CD14-positive monocyte (primary cell): ENCODE measurements around the gene RTRAF. TPM values are rescaled to one million over a fixed set of nuclear protein-coding genes. Genes with fewer than 3 reads are reported as not detected.

Experiments used
- DNase-seq, 3 donors: peaks; one replicate each; pipeline ENCODE4 v3.0.0-alpha.2; 2011 to 2022
- H2AFZ ChIP-seq: 2 replicates; pipeline ENCODE4 v1.6.0; 2012; ENCODE audit warnings: mild to moderate bottlenecking, low read depth, low read length, inconsistent platforms; ENCODE audit not compliant: insufficient read depth, poor library complexity, severe bottlenecking
- H3K27ac ChIP-seq, 2 donors: 1 replicate in 1 of 2; 2 replicates in 1 of 2; pipeline ENCODE4 v1.5.1; 2012 to 2013; ENCODE audit warnings: low read length in 2 of 2, control low read depth in 1 of 2, inconsistent platforms in 1 of 2, low read depth in 1 of 2, mild to moderate bottlenecking in 1 of 2
- H3K27me3 ChIP-seq, 2 donors: one replicate each; pipeline versions ENCODE4 v1.6.0 to v1.6.1; 2011 to 2013; ENCODE audit warnings: low read length in 2 of 2; ENCODE audit not compliant: control insufficient read depth in 2 of 2, insufficient read depth in 2 of 2
- H3K36me3 ChIP-seq, 2 donors: replicated peaks in 1 of 2; 1 replicate in 1 of 2; 2 replicates in 1 of 2; pipeline versions ENCODE4 v1.5.1 to v1.6.1; 2012 to 2013; ENCODE audit warnings: low read length in 2 of 2, control low read depth in 1 of 2, inconsistent platforms in 1 of 2, mild to moderate bottlenecking in 1 of 2; ENCODE audit not compliant: insufficient read depth in 2 of 2, control insufficient read depth in 1 of 2
- H3K4me1 ChIP-seq, 2 donors: 1 replicate in 1 of 2; 2 replicates in 1 of 2; pipeline versions ENCODE4 v1.5.1 to v1.6.1; 2012 to 2013; ENCODE audit warnings: low read length in 2 of 2, control low read depth in 1 of 2, inconsistent platforms in 1 of 2, mild to moderate bottlenecking in 1 of 2, moderate library complexity in 1 of 2; ENCODE audit not compliant: insufficient read depth in 2 of 2, control insufficient read depth in 1 of 2
- H3K4me2 ChIP-seq: replicated peaks from 2 replicates; pipeline ENCODE3; 2012; ENCODE audit warnings: low read length, moderate library complexity, mild to moderate bottlenecking; ENCODE audit not compliant: poor library complexity, severe bottlenecking; ENCODE audit errors: extremely low read depth
- H3K4me3 ChIP-seq, 3 experiments: fragments of 200-600 bp in 1 of 3; sonication (generic) in 1 of 3; replicated peaks in 1 of 3; 1 replicate in 2 of 3; 2 replicates in 1 of 3; pipeline ENCODE4 v1.5.1; 2011 to 2013; ENCODE audit warnings: low read length in 3 of 3, mild to moderate bottlenecking in 3 of 3, control low read depth in 2 of 3, low read depth in 2 of 3, inconsistent platforms in 1 of 3, moderate library complexity in 1 of 3
- H3K79me2 ChIP-seq: 2 replicates; pipeline ENCODE4 v1.6.0; 2012; ENCODE audit warnings: mild to moderate bottlenecking, control low read depth, inconsistent platforms, low read length, moderate library complexity; ENCODE audit not compliant: insufficient read depth
- H3K9ac ChIP-seq: 2 replicates; pipeline ENCODE4 v1.6.0; 2017; ENCODE audit warnings: low read length, mild to moderate bottlenecking; ENCODE audit not compliant: insufficient read depth, poor library complexity, severe bottlenecking
- H3K9me3 ChIP-seq, 2 donors: replicated peaks in 1 of 2; 1 replicate in 1 of 2; 2 replicates in 1 of 2; pipeline versions ENCODE4 v1.5.1 to v1.6.1; 2012 to 2013; ENCODE audit warnings: low read length in 2 of 2, control low read depth in 1 of 2; ENCODE audit not compliant: control insufficient read depth in 1 of 2, insufficient read depth in 1 of 2
- H4K20me1 ChIP-seq: 2 replicates; pipeline ENCODE4 v1.6.0; 2012; ENCODE audit warnings: mild to moderate bottlenecking, low read length, control low read depth, moderate library complexity; ENCODE audit not compliant: insufficient read depth
- H3K27ac Mint-ChIP-seq, 7 donors: one replicate each; pipeline ENCODE4 v1.8.0; 2020; ENCODE audit warnings: mild to moderate bottlenecking in 7 of 7, mixed read lengths in 7 of 7, moderate library complexity in 6 of 7, inconsistent platforms in 2 of 7
- H3K27me3 Mint-ChIP-seq, 3 donors: one replicate each; pipeline ENCODE4 v1.8.0; 2021 to 2022; ENCODE audit warnings: low read depth in 3 of 3, mild to moderate bottlenecking in 3 of 3, mixed read lengths in 3 of 3, moderate library complexity in 3 of 3, inconsistent platforms in 1 of 3
- H3K36me3 Mint-ChIP-seq, 2 donors: one replicate each; pipeline ENCODE4 v1.8.0; 2020; ENCODE audit warnings: mixed read lengths in 2 of 2, inconsistent platforms in 1 of 2, mild to moderate bottlenecking in 1 of 2
- H3K4me1 Mint-ChIP-seq: one replicate; pipeline ENCODE4 v1.8.0; 2020; ENCODE audit warnings: mild to moderate bottlenecking, mixed read lengths
- H3K4me3 Mint-ChIP-seq, 2 donors: one replicate each; pipeline ENCODE4 v1.8.0; 2020; ENCODE audit warnings: mild to moderate bottlenecking in 2 of 2, mixed read lengths in 2 of 2, moderate library complexity in 1 of 2
- H3K9me3 Mint-ChIP-seq, 7 donors: one replicate each; pipeline ENCODE4 v1.8.0; 2020 to 2022; ENCODE audit warnings: mixed read lengths in 7 of 7, mild to moderate bottlenecking in 6 of 7, moderate library complexity in 6 of 7, inconsistent platforms in 2 of 7
- CTCF ChIP-seq: fragments of 200-600 bp; IDR thresholded peaks from one replicate; pipeline ENCODE4 v1.8.0; 2022; ENCODE audit warnings: antibody characterized with exemption, mild to moderate bottlenecking
- WGBS: methylation state at CpG from one replicate; pipeline ENCODE4 v1.1.5; 2013; ENCODE audit warnings: missing lambda C conversion rate; ENCODE audit not compliant: insufficient coverage; 5-methylcytosine and 5-hydroxymethylcytosine counted together
- intact Hi-C, 2 donors: fragments of 100-400 bp; cut with micrococcal nuclease; formaldehyde crosslinking; loops; one replicate each; pipeline versions ENCODE4 v1.15.0 to v1.15.1; 2023
- polyA plus RNA-seq, 3 donors: library from polyadenylated mRNA; depleted of rRNA in 1 of 3; unstranded in 2 of 3; stranded (reverse) in 1 of 3; fragments of 300-500 nt in 2 of 3; fragments of >200 nt in 1 of 3; fragmentation: Illumina TruSeq in 2 of 3; gene quantifications; 1 replicate in 2 of 3; 2 replicates in 1 of 3; pipeline ENCODE4 v1.2.3, GENCODE V29; 2012 to 2021

The RTRAF gene
- polyA plus RNA-seq, 3 donors, result 51.6 to 152 (median 149) TPM

GRCh38 chr14:52043690-52044089 lies 54.3 kb downstream of the RTRAF start:
- peak; percentile 55 for TF ChIP-seq CTCF
- Mint-ChIP-seq H3K27me3 (peaks cover 0 to 7% (median 6%) of the 10 kb centered on the region in 3 donors), H3K27ac (no peak overlapping the region), H3K36me3 (no peaks in the 10 kb centered on the region), H3K4me3 (peak overlapping the region in 1 of 2 donors; percentile 2), H3K4me1 (no peaks in the 10 kb centered on the region), H3K9me3 (peaks cover 0 to 1% (median 0%) of the 10 kb centered on the region in 7 donors)
- no CpG with 5 or more reads among the region's 5 CpGs for WGBS
- DNase-seq, result no peak
- Histone ChIP-seq H3K79me2 (no peaks in the 10 kb centered on the region), H3K9ac (no peak overlapping the region), H3K27ac (no peak overlapping the region), H4K20me1 (no peaks in the 10 kb centered on the region), H3K27me3 (no peaks in the 10 kb centered on the region), H3K4me2 (no peak overlapping the region), H3K9me3 (no peaks in the 10 kb centered on the region), H3K36me3 (no peaks in the 10 kb centered on the region), H2AFZ (no peak overlapping the region), H3K4me3 (no peak overlapping the region), H3K4me1 (no peaks in the 10 kb centered on the region)
- intact Hi-C loops, result no loop called here

- Mint-ChIP-seq H3K27ac (no peak overlapping the region), H3K4me1 (no peaks in the 10 kb centered on the region), H3K27me3 (peaks cover 0 to 7% (median 4%) of the 10 kb centered on the region in 3 donors), H3K9me3 (peaks cover 0 to 1% (median 0%) of the 10 kb centered on the region in 7 donors), H3K36me3 (no peaks in the 10 kb centered on the region), H3K4me3 (no peak overlapping the region)
- Histone ChIP-seq H3K4me2 (no peak overlapping the region), H4K20me1 (no peaks in the 10 kb centered on the region), H3K79me2 (no peaks in the 10 kb centered on the region), H3K4me3 (no peak overlapping the region), H3K4me1 (no peaks in the 10 kb centered on the region), H2AFZ (no peak overlapping the region), H3K27me3 (no peaks in the 10 kb centered on the region), H3K36me3 (no peaks in the 10 kb centered on the region), H3K9me3 (no peaks in the 10 kb centered on the region), H3K9ac (no peak overlapping the region), H3K27ac (no peak overlapping the region)
- intact Hi-C loops, result no loop called here
- TF ChIP-seq CTCF, result no peak
- DNase-seq, result no peak
- 95% methylated on average over 8 of the region's 11 CpGs for WGBS
Observed at GRCh38 chr14:52044791-52045522, 55.6 kb downstream of the RTRAF start.
